SK-N-MC (cell line): ENCODE data around the gene NUP50.

Experiments used
- EZH2 ChIP-seq: fragments of 200-600 bp; sonication (generic); IDR thresholded peaks from one replicate; pipeline ENCODE4 v1.6.1; 2017; ENCODE audit warnings: antibody characterized with exemption
- POLR2AphosphoS5 ChIP-seq: IDR thresholded peaks from 2 replicates; pipeline ENCODE4 v1.6.1; 2012; ENCODE audit warnings: mild to moderate bottlenecking, low read depth, low read length, borderline replicate concordance

GRCh38 chr22:45207981-45208664, 44.4 kb downstream of the NUP50 start:
- TF ChIP-seq POLR2AphosphoS5 (no peak), EZH2 (no peak)
